HepG2 (cell line): ENCODE data around the gene IQGAP3. TPM values are rescaled to one million over a fixed set of nuclear protein-coding genes. Genes with fewer than 3 reads are reported as not detected.

Experiments used
- ATAC-seq: fragments of 200-7000 bp; cut with Tn5 transposase; 3 replicates; pipeline ENCODE4 v1.9.1; 2020; ENCODE audit warnings: mild to moderate bottlenecking, moderate library complexity
- BruUV-seq: library from RNA; stranded (reverse); fragments of 400-500 nt; replicated peaks from 2 replicates; lab custom pipeline; 2021; lab: Mats Ljungman, UMichigan
- CTCF ChIA-PET: fragments of 300-600 bp; formaldehyde crosslinking; extraction: SDS; loops from one replicate; lab custom pipeline; 2021; ENCODE audit warnings: low total read pairs, inconsistent platforms, low intra/inter-chr PET ratio; lab: Yijun Ruan, JAX
- POLR2A ChIA-PET: fragments of 350-600 bp; sonication (Branson Sonifier 250); formaldehyde crosslinking; loops from one replicate; lab custom pipeline; 2020; ENCODE audit warnings: antibody characterized with exemption, inconsistent platforms; lab: Yijun Ruan, JAX
- DNase-seq: peaks from one replicate; pipeline ENCODE4 v3.0.0-alpha.2; 2015; ENCODE audit warnings: low spot score
- FAIRE-seq: peaks from 3 replicates; lab custom pipeline; 2011; peaks lifted over from hg19 to GRCh38; lab: Jason Lieb, UNC
- H2AFZ ChIP-seq: one replicate; pipeline ENCODE4 v1.6.1; 2011; ENCODE audit warnings: low read length, inconsistent platforms
- H3K27ac ChIP-seq: fragments of 300-600 bp; 3 replicates; pipeline ENCODE4 v1.8.0; 2011; ENCODE audit warnings: mixed run types, mild to moderate bottlenecking, mixed read lengths, low read length, inconsistent platforms; ENCODE audit not compliant: insufficient read depth; ENCODE audit errors: extremely low read length
- H3K27me3 ChIP-seq, 2 experiments: fragments of 200-600 bp in 1 of 2; 2 replicates in 1 of 2; 3 replicates in 1 of 2; pipeline versions ENCODE4 v1.6.0 to v1.8.0; 2011; ENCODE audit warnings: low read length in 2 of 2, mild to moderate bottlenecking in 2 of 2, moderate library complexity in 2 of 2, inconsistent platforms in 1 of 2; ENCODE audit not compliant: insufficient read depth in 2 of 2, control insufficient read depth in 1 of 2
- H3K36me3 ChIP-seq, 2 experiments: fragments of 200-600 bp in 1 of 2; replicated peaks in 1 of 2; 2 replicates in 1 of 2; 3 replicates in 1 of 2; pipeline versions ENCODE4 v1.5.1 to v1.8.0; 2011; ENCODE audit warnings: low read length in 2 of 2, inconsistent platforms in 1 of 2; ENCODE audit not compliant: insufficient read depth in 2 of 2, control insufficient read depth in 1 of 2
- H3K4me1 ChIP-seq: 2 replicates; pipeline ENCODE4 v1.5.1; 2012; ENCODE audit warnings: low read length, inconsistent platforms; ENCODE audit not compliant: insufficient read depth
- H3K4me2 ChIP-seq: 2 replicates; pipeline ENCODE4 v1.6.0; 2011; ENCODE audit warnings: low read depth, low read length, inconsistent platforms
- H3K4me3 ChIP-seq, 3 experiments: fragments of 200-600 bp in 1 of 3; sonication (generic), shearing (Covaris generic) in 1 of 3; replicated peaks in 1 of 3; 2 replicates each; pipeline ENCODE4 v1.5.1; 2011 to 2016; ENCODE audit warnings: low read length in 3 of 3, inconsistent platforms in 2 of 3, low read depth in 2 of 3, mild to moderate bottlenecking in 2 of 3, control low read depth in 1 of 3, mixed read lengths in 1 of 3; ENCODE audit not compliant: insufficient read depth in 1 of 3
- H3K79me2 ChIP-seq: one replicate; pipeline ENCODE4 v1.6.1; 2011; ENCODE audit warnings: low read length, inconsistent platforms; ENCODE audit not compliant: insufficient read depth
- H3K9ac ChIP-seq: 2 replicates; pipeline ENCODE4 v1.6.0; 2011; ENCODE audit warnings: mild to moderate bottlenecking, low read depth, low read length, inconsistent platforms; ENCODE audit not compliant: insufficient read depth
- H3K9me3 ChIP-seq: 2 replicates; pipeline ENCODE4 v1.5.1; 2012; ENCODE audit warnings: mild to moderate bottlenecking, low read length
- H4K20me1 ChIP-seq: 2 replicates; pipeline ENCODE4 v1.6.0; 2011; ENCODE audit warnings: inconsistent platforms, mild to moderate bottlenecking, low read length, moderate library complexity; ENCODE audit not compliant: insufficient read depth
- HNF4G ChIP-seq, 2 experiments: sonication (generic) in 1 of 2; formaldehyde crosslinking in 1 of 2; IDR thresholded peaks; 2 replicates each; pipeline versions ENCODE4 v1.4.0 to v1.6.1; 2011 to 2020; ENCODE audit warnings: borderline replicate concordance in 2 of 2, low read depth in 2 of 2, mild to moderate bottlenecking in 2 of 2, low read length in 1 of 2, missing genetic modification reagents in 1 of 2, moderate library complexity in 1 of 2
- KDM1A ChIP-seq: IDR thresholded peaks from 2 replicates; pipeline ENCODE4 v1.6.1; 2016; ENCODE audit warnings: missing compliant biosample characterization
- TARDBP ChIP-seq: sonication (generic); formaldehyde crosslinking; IDR thresholded peaks from 2 replicates; pipeline ENCODE4 v1.8.0; 2022; ENCODE audit warnings: mild to moderate bottlenecking, missing genetic modification reagents
- ZNF367 ChIP-seq: sonication (generic); formaldehyde crosslinking; IDR thresholded peaks from 2 replicates; pipeline ENCODE4 v1.4.0; 2020; ENCODE audit warnings: missing genetic modification reagents, borderline replicate concordance
- ZNF441 ChIP-seq: sonication (generic); formaldehyde crosslinking; IDR thresholded peaks from 2 replicates; pipeline ENCODE4 v1.7.0; 2021; ENCODE audit warnings: missing genetic modification reagents, borderline replicate concordance
- ZNF570 ChIP-seq: sonication (generic); formaldehyde crosslinking; IDR thresholded peaks from 2 replicates; pipeline ENCODE4 v1.4.0; 2020; ENCODE audit warnings: mild to moderate bottlenecking, missing genetic modification reagents, borderline replicate concordance
- ZNF749 ChIP-seq: sonication (generic); formaldehyde crosslinking; IDR thresholded peaks from 2 replicates; pipeline ENCODE4 v1.8.0; 2022; ENCODE audit warnings: mild to moderate bottlenecking, missing genetic modification reagents, moderate library complexity, borderline replicate concordance
- ZSCAN20 ChIP-seq: sonication (generic); formaldehyde crosslinking; IDR thresholded peaks from 2 replicates; pipeline ENCODE4 v1.4.0; 2020; ENCODE audit warnings: missing genetic modification reagents, mild to moderate bottlenecking, borderline replicate concordance
- WGBS: methylation state at CpG from one replicate; pipeline ENCODE4 v1.1.6; 2017; ENCODE audit warnings: low lambda C conversion rate; 5-methylcytosine and 5-hydroxymethylcytosine counted together
- in situ Hi-C: cut with HindIII; loops from 2 replicates; pipeline ENCODE4 v1.10.0; 2017; ENCODE audit warnings: low pct_unique_long_range_greater_than_20kb; ENCODE audit not compliant: extremely low pct_ligation_motif_present
- intact Hi-C: fragments of 100-400 bp; cut with micrococcal nuclease; formaldehyde crosslinking; loops from one replicate; pipeline ENCODE4 v1.10.0; 2022; ENCODE audit not compliant: unreplicated experiment
- polyA plus RNA-seq, 8 experiments: library from polyadenylated mRNA; depleted of rRNA in 3 of 8; stranded (reverse) in 7 of 8; unstranded in 1 of 8; fragments of >200 nt; fragmentation: Illumina TruSeq in 4 of 8; extraction: Trizol in 4 of 8; gene quantifications; 2 replicates each; pipeline versions ENCODE4 v1.2.1 to v1.2.3, GENCODE V29; 2011 to 2016; ENCODE audit warnings: low read depth in 4 of 8, missing spikeins in 1 of 8, mixed read lengths in 1 of 8; ENCODE audit not compliant: insufficient read depth in 1 of 8
- total RNA-seq, 5 experiments: library from RNA; depleted of rRNA; stranded (reverse); fragments of >200 nt; fragmentation: Illumina TruSeq; extraction: Trizol; gene quantifications; 2 replicates each; pipeline ENCODE4 v1.2.3, GENCODE V29; 2016; ENCODE audit warnings: low read depth in 1 of 5
- TF ChIP-seq, protein P1 (sequence below): sonication (generic); formaldehyde crosslinking; IDR thresholded peaks from 2 replicates; pipeline ENCODE4 v1.4.0; 2020; ENCODE audit warnings: missing genetic modification reagents, borderline replicate concordance
- TF ChIP-seq, protein P2 (sequence below): sonication (generic); formaldehyde crosslinking; IDR thresholded peaks from 2 replicates; pipeline ENCODE4 v1.4.0; 2020; ENCODE audit warnings: missing genetic modification reagents, borderline replicate concordance

Gene IQGAP3
- total and polyA plus RNA-seq, 2 of the 13 experiments (the other 11 are each of a cell fraction or from before 2014, with no cell fraction given), result 13.5 to 14.1 TPM

DNA sequence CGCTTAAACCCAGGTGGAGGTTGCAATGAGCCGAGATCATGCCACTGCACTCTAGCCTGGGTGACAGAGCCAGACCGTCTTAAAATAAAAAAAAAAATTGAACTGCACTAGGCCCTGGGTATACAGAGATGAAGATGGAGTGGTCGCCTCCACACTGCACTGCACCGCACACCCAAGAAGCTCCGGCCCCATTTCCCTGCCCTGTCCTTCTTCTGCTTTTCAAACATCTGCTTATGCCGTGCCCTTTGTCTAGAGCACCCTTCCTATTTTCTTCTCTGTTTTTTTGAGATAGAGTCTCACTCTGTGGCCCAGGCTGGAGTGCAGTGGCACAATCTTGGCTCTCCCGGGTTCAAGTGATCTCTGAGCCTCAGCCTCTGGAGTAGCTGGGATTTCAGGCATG lies 17.4 kb downstream of the IQGAP3 start:
- Histone ChIP-seq H3K27ac (no peak overlapping the region), H2AFZ (no peak overlapping the region), H3K27me3 (no peaks in the 10 kb centered on the region), H3K4me3 (no peak overlapping the region), H3K4me1 (peaks cover 15% of the 10 kb centered on the region), H3K79me2 (no peaks in the 10 kb centered on the region), H3K4me2 (no peak overlapping the region), H3K9me3 (no peaks in the 10 kb centered on the region), H3K9ac (no peak overlapping the region), H4K20me1 (no peaks in the 10 kb centered on the region), H3K36me3 (peaks cover 13 to 36% of the 10 kb centered on the region in 2 experiments; a peak in 4 of 5 replicates)
- no peak for DNase-seq
- BruUV-seq, result no TSS peak
- ChIA-PET CTCF (no interaction called here), POLR2A (no interaction called here)
- TF ChIP-seq ZNF749 (CRISPR knock-in tag), result no peak
- TF ChIP-seq, protein P1, sequence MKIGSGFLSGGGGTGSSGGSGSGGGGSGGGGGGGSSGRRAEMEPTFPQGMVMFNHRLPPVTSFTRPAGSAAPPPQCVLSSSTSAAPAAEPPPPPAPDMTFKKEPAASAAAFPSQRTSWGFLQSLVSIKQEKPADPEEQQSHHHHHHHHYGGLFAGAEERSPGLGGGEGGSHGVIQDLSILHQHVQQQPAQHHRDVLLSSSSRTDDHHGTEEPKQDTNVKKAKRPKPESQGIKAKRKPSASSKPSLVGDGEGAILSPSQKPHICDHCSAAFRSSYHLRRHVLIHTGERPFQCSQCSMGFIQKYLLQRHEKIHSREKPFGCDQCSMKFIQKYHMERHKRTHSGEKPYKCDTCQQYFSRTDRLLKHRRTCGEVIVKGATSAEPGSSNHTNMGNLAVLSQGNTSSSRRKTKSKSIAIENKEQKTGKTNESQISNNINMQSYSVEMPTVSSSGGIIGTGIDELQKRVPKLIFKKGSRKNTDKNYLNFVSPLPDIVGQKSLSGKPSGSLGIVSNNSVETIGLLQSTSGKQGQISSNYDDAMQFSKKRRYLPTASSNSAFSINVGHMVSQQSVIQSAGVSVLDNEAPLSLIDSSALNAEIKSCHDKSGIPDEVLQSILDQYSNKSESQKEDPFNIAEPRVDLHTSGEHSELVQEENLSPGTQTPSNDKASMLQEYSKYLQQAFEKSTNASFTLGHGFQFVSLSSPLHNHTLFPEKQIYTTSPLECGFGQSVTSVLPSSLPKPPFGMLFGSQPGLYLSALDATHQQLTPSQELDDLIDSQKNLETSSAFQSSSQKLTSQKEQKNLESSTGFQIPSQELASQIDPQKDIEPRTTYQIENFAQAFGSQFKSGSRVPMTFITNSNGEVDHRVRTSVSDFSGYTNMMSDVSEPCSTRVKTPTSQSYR (CRISPR knock-in tag), result no peak
- no peak for TF ChIP-seq HNF4G (IDR thresholded peaks at IDR 0.05; ENCODE audit: borderline replicate concordance, low read depth, low read length)
- no peak for TF ChIP-seq HNF4G (CRISPR knock-in tag; IDR thresholded peaks at IDR 0.05; ENCODE audit: borderline replicate concordance, low read depth)
- no peak for TF ChIP-seq TARDBP (CRISPR knock-in tag)
- TF ChIP-seq, protein P2, sequence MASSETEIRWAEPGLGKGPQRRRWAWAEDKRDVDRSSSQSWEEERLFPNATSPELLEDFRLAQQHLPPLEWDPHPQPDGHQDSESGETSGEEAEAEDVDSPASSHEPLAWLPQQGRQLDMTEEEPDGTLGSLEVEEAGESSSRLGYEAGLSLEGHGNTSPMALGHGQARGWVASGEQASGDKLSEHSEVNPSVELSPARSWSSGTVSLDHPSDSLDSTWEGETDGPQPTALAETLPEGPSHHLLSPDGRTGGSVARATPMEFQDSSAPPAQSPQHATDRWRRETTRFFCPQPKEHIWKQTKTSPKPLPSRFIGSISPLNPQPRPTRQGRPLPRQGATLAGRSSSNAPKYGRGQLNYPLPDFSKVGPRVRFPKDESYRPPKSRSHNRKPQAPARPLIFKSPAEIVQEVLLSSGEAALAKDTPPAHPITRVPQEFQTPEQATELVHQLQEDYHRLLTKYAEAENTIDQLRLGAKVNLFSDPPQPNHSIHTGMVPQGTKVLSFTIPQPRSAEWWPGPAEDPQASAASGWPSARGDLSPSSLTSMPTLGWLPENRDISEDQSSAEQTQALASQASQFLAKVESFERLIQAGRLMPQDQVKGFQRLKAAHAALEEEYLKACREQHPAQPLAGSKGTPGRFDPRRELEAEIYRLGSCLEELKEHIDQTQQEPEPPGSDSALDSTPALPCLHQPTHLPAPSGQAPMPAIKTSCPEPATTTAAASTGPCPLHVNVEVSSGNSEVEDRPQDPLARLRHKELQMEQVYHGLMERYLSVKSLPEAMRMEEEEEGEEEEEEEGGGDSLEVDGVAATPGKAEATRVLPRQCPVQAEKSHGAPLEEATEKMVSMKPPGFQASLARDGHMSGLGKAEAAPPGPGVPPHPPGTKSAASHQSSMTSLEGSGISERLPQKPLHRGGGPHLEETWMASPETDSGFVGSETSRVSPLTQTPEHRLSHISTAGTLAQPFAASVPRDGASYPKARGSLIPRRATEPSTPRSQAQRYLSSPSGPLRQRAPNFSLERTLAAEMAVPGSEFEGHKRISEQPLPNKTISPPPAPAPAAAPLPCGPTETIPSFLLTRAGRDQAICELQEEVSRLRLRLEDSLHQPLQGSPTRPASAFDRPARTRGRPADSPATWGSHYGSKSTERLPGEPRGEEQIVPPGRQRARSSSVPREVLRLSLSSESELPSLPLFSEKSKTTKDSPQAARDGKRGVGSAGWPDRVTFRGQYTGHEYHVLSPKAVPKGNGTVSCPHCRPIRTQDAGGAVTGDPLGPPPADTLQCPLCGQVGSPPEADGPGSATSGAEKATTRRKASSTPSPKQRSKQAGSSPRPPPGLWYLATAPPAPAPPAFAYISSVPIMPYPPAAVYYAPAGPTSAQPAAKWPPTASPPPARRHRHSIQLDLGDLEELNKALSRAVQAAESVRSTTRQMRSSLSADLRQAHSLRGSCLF (CRISPR knock-in tag), result no peak
- TF ChIP-seq ZNF570 (CRISPR knock-in tag), result no peak
- no peak for TF ChIP-seq ZNF441 (CRISPR knock-in tag)
- TF ChIP-seq ZNF367, result no peak
- no peak for TF ChIP-seq ZSCAN20 (CRISPR knock-in tag)
- no peak for TF ChIP-seq KDM1A (CRISPR knock-in tag)
- in situ Hi-C loops (no loop called here), intact Hi-C loops (no loop called here)
- ATAC-seq, result no peak
- no peak for FAIRE-seq
- 85% methylated on average over 8 of the region's 8 CpGs for WGBS
